NCI-H748 (cell line): ENCODE measurements around the gene KIF26A.
A peak's percentile ranks its signal among the peaks of the same experiment; 100 is the strongest.

Experiments
- DNase-seq: peaks from one replicate; lab custom pipeline; 2025; ENCODE audit not compliant: unreplicated experiment; lab: John Stamatoyannopoulos, UW

KIF26A gene

GRCh38 chr14:104129556-104129955 is 8.8 kb upstream of the KIF26A start:
- no peak for DNase-seq

GRCh38 chr14:104130974-104131651 is 7.3 kb upstream of the KIF26A start:
- peak; percentile 78 for DNase-seq

DNA sequence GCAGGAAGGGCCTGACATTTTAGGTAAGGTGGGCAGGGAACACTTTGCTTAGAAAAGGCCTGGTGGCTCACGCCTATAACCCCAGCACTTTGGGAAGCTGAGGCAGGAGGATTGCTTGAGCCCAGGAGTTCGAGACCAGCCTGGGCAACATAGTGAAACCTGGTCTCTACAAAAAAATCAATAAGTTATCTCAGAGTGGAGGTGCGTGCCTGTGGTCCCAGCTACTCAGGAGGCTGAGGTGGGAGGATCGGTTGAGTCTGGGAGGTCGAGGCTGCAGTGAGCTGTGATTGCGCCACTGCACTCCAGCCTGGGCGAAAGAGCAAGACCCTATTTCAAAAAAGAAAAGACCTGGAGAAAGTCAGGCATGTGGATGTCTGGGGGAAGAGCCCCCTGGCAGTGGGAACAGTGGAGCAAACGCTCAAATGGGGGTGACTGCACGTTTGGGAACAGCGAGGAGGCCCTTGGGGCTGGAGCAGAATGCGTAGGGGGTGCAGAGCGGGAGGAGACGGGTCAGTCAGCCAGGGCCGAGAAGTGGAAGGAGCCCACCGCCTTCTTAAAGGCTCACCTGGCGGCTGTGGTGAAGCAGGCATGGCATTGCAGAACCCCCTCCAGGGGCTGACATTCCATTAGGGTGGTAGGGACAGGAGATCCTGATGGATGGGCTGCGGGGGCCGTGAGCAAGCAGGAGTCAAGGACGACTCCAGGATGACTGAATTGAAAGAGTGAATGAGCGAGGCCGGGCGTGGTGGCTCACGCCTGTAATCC is 6.2 kb upstream of the KIF26A start:
- no peak for DNase-seq

DNA sequence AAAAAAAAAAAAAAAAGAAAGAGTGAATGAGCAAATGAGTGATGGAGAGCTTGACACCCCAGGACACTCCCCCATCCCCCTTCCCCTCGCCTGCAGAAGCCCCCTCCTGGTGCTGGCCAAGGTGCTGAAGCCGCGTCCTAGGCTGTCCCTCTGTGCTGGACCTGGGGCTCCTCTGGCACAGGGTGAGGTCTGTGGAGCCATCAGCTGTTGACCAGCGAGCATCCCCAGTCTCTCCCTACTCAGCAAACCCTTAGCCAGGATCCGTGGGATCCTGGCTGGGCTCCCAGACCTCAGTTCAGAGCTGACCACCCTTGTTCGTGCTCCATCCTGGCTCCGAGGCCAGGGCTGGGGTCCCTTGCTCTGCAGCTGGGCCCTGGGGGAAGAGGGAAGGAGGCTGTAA is 5.4 kb upstream of the KIF26A start:
- no peak for DNase-seq

GRCh38 chr14:104133496-104133895 is 4.9 kb upstream of the KIF26A start:
- no peak for DNase-seq

DNA sequence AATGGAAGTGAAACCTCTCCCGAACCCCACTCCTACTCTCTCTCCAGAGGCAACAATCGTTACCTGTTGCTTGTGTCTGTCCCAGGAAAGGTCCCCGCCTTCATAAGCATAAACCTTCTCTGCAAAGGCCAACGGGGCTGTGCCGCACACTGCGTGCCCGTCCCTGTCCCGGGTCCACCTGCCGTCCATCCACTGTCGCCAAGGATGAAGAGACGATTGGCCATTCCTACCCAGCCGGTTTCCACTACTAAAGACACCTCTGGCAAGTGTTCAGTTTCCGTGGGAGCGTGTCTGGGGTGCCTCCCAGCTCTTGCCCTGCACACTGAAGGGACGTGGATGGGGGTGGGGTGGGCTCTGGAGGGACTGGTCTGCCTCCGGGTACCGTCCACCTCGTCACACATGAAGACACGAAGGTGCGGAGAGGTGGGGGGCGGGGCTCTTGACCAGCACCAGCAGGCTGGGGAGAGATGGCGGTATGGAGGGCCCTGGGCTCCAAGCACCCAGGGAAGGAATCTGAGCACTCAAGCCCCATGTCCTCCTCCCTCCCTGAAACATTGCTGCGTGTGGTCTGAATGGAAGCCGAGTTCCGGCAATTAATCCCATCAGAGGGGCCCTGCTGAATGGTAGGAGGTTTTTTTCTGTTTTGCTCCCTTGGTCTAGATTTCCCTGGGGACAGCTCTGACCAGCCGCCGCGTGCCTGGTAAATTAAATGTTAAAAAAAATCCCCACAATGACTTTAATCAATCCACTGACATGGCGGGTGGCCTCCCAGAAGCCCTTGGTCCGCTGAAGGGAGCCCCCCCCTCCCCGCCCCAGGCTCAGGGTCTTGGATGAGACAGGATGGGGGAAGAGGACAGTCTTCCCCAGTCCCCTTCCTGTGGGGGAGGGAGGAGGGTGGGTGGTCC is 4.1 kb upstream of the KIF26A start:
- no peak for DNase-seq

- DNase-seq: peak; percentile 82
Observed at GRCh38 chr14:104135121-104135903, 3.1 kb upstream of the KIF26A start.

DNA sequence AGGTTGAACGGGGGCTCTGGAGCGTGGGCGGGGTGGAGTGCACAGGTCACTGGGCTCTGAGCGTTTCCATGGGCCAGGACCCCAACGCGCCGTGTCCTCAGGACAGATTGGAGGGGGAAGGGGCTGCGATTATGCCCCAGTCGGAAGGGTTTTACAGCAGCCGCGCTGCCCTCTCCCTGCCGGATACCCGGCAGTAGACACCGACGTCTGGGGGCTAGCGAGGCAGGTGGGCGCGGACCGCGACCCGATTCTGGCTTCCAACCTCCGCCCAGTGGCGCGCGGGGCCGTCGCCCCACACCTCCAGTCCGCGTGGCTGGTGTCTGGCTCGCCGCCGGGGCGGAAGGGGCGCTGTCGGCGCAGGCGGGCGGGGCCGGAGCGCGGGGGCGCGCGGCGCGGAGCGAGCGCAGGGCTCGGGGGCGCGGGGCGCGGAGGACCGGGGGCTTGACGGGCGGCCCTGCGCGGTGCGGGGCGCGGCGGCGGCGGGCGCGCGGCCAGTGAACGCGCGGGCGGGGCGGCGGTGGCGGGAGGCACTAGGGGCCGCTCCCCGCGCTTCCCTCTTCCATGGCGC is 2.4 kb upstream of the KIF26A start:
- DNase-seq: peak; percentile 61

GRCh38 chr14:104136472-104137296 is 1.7 kb upstream of the KIF26A start:
- DNase-seq: peak; percentile 61

- DNase-seq: peak; percentile 81
Observed at GRCh38 chr14:104137297-104138097, 890 bp upstream of the KIF26A start.

DNA sequence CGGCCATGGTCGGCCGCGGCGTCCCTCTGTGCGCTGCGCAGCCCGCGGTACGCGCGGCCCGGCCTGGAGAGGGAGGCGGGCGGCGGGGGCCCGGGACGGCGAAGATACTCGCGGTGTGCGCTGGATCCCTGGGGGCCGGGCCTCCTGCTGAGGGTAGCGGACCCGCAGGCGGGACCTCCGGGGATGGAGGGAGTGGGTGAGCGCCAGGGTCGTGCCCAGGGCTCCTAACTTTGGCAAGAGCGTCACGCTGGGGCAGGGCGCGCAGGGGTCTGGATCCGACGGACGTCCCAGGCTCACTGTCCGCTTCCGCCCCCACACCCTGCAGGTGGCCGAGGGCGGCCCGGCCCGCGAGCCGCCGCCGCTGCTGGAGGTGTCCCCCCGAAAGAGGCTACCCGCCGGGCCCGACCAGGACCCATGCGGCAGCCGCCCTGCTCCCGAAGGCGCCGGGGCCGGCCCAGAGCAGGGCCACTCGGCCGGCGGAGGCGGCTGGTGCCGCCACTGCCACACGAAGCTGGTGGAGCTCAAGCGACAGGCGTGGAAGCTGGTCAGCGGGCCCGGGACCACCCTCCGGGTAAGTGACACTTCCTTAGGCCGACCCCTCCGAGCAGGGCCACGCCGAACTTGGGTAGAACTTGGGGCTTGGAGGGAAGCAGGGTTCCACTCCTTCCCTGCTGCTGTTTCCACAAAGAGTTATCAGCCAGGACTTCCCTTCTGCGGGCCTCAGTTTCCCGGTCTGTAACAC is 502 bp downstream of the KIF26A start:
- peak; percentile 52 for DNase-seq

GRCh38 chr14:104139460-104140212 is 1.2 kb downstream of the KIF26A start:
- no peak for DNase-seq

DNA sequence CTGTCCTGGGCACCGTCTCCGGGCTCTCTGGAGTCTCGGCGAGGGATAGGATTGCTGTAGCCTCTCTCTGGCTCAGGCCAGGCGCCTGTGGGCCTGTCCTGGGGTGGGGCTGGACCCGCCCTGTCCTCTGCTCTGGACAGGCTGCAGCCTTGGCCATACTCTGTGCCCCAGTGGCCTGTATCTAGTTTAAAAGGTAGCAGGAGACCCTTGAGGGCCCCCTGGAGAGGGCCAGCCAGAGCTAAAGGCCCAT is 1.8 kb downstream of the KIF26A start:
- DNase-seq: no peak

DNA sequence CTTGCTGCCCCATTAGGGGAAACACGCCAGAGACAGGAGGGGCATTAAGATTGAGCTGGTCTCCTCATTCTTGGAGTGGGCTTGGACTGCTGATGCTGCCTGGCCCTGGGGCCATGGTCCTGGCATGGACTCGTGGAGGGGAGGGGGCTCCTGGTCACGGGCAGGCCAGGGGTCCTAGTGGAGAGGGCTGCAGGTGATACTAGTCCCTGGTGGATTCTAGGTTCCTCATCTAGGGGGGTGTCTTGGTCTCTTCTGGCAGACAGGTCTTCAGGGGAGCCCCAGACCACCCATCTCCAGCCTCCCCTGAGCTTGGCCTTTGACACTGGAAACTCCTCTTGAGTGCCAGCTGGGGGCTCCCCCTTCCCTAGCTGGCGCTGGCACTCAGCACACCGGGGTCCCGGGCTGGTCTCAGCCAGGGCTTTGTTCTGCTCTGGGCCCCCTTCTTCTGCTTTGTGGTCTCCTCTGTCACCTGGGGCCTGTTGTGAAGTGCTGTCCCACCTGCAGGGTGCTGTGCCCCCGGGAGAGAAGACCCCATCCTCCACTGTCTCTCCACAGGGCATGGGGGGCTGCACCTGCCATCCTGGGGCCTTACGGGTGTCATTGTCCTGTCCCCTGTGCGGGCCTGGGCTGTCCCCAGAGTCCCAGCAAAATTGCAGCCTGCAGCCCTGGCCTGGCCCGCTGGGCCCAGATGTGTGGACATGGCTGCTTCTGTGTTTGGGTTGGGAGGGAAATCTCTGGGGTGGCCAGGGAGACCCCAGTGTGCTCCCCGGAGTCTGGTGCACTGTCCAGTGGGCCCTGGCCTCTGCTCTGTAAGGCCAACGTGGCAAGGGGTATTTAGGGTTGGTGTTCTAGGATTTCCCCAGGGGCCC is 2.3 kb downstream of the KIF26A start:
- no peak for DNase-seq

DNA sequence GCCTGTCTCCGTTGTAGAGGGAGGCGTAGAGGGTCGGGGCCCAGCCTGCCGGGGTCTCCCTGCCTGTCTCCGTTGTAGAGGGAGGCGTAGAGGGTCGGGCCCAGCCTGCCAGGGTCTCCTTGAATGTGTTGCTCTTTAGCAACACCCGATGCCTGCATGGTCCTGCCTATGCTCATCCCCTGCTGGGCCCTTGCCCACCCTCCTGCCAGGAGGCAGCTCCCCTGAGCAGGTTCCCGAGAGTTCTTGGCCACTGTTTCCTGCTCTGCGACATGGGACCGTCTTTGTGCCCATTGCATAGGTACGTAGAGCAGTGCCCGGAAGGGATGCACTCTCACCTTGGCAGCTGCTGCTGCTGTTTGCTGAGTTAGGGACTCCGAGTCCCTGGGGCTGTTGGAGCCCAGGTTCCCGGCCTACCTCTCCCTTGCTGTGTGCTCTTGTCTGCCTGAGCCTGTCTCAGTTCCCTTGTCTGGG is 3.3 kb downstream of the KIF26A start:
- no peak for DNase-seq

DNA sequence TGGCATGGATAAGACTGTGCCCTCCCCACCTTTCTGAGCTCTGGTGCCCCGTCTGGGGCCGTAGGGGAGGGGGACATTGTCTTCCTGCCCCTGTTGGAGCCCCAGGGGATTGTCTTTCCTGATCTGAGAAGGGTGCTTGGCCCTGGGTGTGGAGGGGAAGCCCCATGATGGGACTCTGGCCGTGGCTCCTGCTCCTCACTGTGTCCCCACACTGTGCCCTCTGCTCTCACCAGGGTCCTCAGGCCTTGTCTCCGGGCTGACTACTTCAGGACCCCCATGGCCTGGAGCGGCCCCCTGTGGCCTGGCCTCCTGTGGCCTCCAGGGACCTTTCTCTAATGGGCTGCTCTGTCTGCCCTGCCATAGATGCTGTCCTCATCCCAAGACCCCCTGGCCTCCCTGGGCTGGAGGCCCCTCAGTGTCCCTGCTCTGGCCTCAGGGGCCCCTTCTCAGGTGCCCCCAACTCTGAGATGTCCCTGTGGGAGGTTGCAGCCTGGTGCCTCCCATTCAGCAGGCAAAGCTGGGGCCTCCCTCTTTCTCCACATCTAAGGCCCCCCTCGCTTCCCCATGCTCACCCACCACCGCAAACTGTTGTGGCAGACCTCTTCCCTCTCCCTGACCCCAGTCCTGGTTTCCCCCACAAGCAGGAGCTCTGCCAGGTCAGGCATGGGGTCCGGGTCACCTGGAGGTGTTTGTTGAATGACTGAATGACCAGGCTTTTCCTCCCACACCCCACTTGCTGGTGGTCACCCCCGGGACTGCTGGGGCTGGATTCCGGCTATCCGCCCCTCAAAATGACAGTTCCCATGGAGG is 4.0 kb downstream of the KIF26A start:
- DNase-seq: no peak
